WERI-Rb-1 (cell line): ENCODE measurements around the gene FAM167B.
A peak's percentile ranks its signal among the peaks of the same experiment; 100 is the strongest.

Experiments
- DNase-seq: peaks from one replicate; pipeline ENCODE4 v3.0.0-alpha.2; 2020
- H3K27ac ChIP-seq: fragments of 250-450 bp; sonication (Bioruptor Pico); 2 replicates; pipeline ENCODE4 v1.5.1; 2020; ENCODE audit warnings: mild to moderate bottlenecking, moderate library complexity
- H3K27me3 ChIP-seq: fragments of 250-450 bp; sonication (Bioruptor Pico); 2 replicates; pipeline ENCODE4 v1.5.1; 2021; ENCODE audit warnings: mild to moderate bottlenecking, low read depth, moderate library complexity; ENCODE audit not compliant: insufficient read depth, severe bottlenecking
- H3K36me3 ChIP-seq: fragments of 250-450 bp; sonication (Bioruptor Pico); 2 replicates; pipeline ENCODE4 v1.5.1; 2020; ENCODE audit warnings: mild to moderate bottlenecking, moderate library complexity
- H3K4me3 ChIP-seq: 2 replicates; pipeline ENCODE4 v1.5.1; 2011; ENCODE audit warnings: low read depth, mild to moderate bottlenecking, control low read depth, low read length
- H3K9me3 ChIP-seq: fragments of 250-450 bp; sonication (Bioruptor Pico); 2 replicates; pipeline ENCODE4 v1.5.1; 2021; ENCODE audit warnings: mild to moderate bottlenecking, moderate library complexity; ENCODE audit not compliant: severe bottlenecking
- CTCF ChIP-seq: IDR thresholded peaks from 2 replicates; pipeline ENCODE4 v1.5.1; 2011; ENCODE audit warnings: low read depth, mild to moderate bottlenecking, control low read depth, inconsistent platforms, low read length

FAM167B gene

GRCh38 chr1:32221581-32221979 is 25.4 kb upstream of the FAM167B start:
- 0 out of 2 replicates have a peak overlapping the region, but pooled peaks have one; percentile 16 for H3K27ac ChIP-seq
- no peak for TF ChIP-seq CTCF
- peaks cover 31% of the 10 kb centered on the region for H3K36me3 ChIP-seq
- no peaks in the 10 kb centered on the region for H3K9me3 ChIP-seq
- H3K4me3 ChIP-seq = peak overlapping the region; percentile 93
- no peaks in the 10 kb centered on the region for H3K27me3 ChIP-seq
- no peak for DNase-seq

- Histone ChIP-seq H3K9me3 (no peaks in the 10 kb centered on the region), H3K36me3 (peaks cover 31% of the 10 kb centered on the region), H3K4me3 (peak within 1 kb of the TSS; percentile 93), H3K27me3 (no peaks in the 10 kb centered on the region), H3K27ac (peak within 1 kb of the TSS; percentile 65)
- peak; percentile 90 for DNase-seq
- TF ChIP-seq CTCF = no peak
These were observed 24.9 kb upstream of the FAM167B start, which contains the start of the genes EIF3I and TMEM234 for GRCh38 chr1:32221980-32222755. Gene EIF3I, plus strand, starts transcription at chr1:32222407. Its CDS starts 35 bp downstream, at chr1:32222442. Gene TMEM234, minus strand, starts transcription at chr1:32222353. Its CDS starts 31 bp downstream, at chr1:32222322.

GRCh38 chr1:32223683-32224082 is 23.3 kb upstream of the FAM167B start:
- no peaks in the 10 kb centered on the region for H3K27me3 ChIP-seq
- H3K9me3 ChIP-seq = no peaks in the 10 kb centered on the region
- no peak overlapping the region for H3K27ac ChIP-seq
- no peak for DNase-seq
- peaks cover 45% of the 10 kb centered on the region for H3K36me3 ChIP-seq
- no peak for TF ChIP-seq CTCF
- H3K4me3 ChIP-seq = no peak overlapping the region

GRCh38 chr1:32224285-32224684 is 22.7 kb upstream of the FAM167B start:
- Histone ChIP-seq H3K27ac (no peak overlapping the region), H3K9me3 (no peaks in the 10 kb centered on the region), H3K27me3 (no peaks in the 10 kb centered on the region), H3K4me3 (no peak overlapping the region), H3K36me3 (peaks cover 51% of the 10 kb centered on the region)
- no peak for TF ChIP-seq CTCF
- DNase-seq = no peak

GRCh38 chr1:32228771-32229170 is 18.3 kb upstream of the FAM167B start:
- TF ChIP-seq CTCF = no peak
- H3K4me3 ChIP-seq = no peak overlapping the region
- H3K36me3 ChIP-seq = peaks cover 76% of the 10 kb centered on the region
- no peak overlapping the region for H3K27ac ChIP-seq
- no peak for DNase-seq
- no peaks in the 10 kb centered on the region for H3K9me3 ChIP-seq
- no peaks in the 10 kb centered on the region for H3K27me3 ChIP-seq
